CD14-positive monocyte (primary cell): ENCODE measurements around the gene ACAA1. TPM values are rescaled to one million over a fixed set of nuclear protein-coding genes. Genes with fewer than 3 reads are reported as not detected.

Experiments used
- DNase-seq, 3 donors: peaks; one replicate each; pipeline ENCODE4 v3.0.0-alpha.2; 2011 to 2022
- H2AFZ ChIP-seq: 2 replicates; pipeline ENCODE4 v1.6.0; 2012; ENCODE audit warnings: mild to moderate bottlenecking, low read depth, low read length, inconsistent platforms; ENCODE audit not compliant: insufficient read depth, poor library complexity, severe bottlenecking
- H3K27ac ChIP-seq, 2 donors: 1 replicate in 1 of 2; 2 replicates in 1 of 2; pipeline ENCODE4 v1.5.1; 2012 to 2013; ENCODE audit warnings: low read length in 2 of 2, control low read depth in 1 of 2, inconsistent platforms in 1 of 2, low read depth in 1 of 2, mild to moderate bottlenecking in 1 of 2
- H3K27me3 ChIP-seq, 2 donors: one replicate each; pipeline versions ENCODE4 v1.6.0 to v1.6.1; 2011 to 2013; ENCODE audit warnings: low read length in 2 of 2; ENCODE audit not compliant: control insufficient read depth in 2 of 2, insufficient read depth in 2 of 2
- H3K36me3 ChIP-seq, 2 donors: replicated peaks in 1 of 2; 1 replicate in 1 of 2; 2 replicates in 1 of 2; pipeline versions ENCODE4 v1.5.1 to v1.6.1; 2012 to 2013; ENCODE audit warnings: low read length in 2 of 2, control low read depth in 1 of 2, inconsistent platforms in 1 of 2, mild to moderate bottlenecking in 1 of 2; ENCODE audit not compliant: insufficient read depth in 2 of 2, control insufficient read depth in 1 of 2
- H3K4me1 ChIP-seq, 2 donors: 1 replicate in 1 of 2; 2 replicates in 1 of 2; pipeline versions ENCODE4 v1.5.1 to v1.6.1; 2012 to 2013; ENCODE audit warnings: low read length in 2 of 2, control low read depth in 1 of 2, inconsistent platforms in 1 of 2, mild to moderate bottlenecking in 1 of 2, moderate library complexity in 1 of 2; ENCODE audit not compliant: insufficient read depth in 2 of 2, control insufficient read depth in 1 of 2
- H3K4me2 ChIP-seq: replicated peaks from 2 replicates; pipeline ENCODE3; 2012; ENCODE audit warnings: low read length, moderate library complexity, mild to moderate bottlenecking; ENCODE audit not compliant: poor library complexity, severe bottlenecking; ENCODE audit errors: extremely low read depth
- H3K4me3 ChIP-seq, 3 experiments: fragments of 200-600 bp in 1 of 3; sonication (generic) in 1 of 3; replicated peaks in 1 of 3; 1 replicate in 2 of 3; 2 replicates in 1 of 3; pipeline ENCODE4 v1.5.1; 2011 to 2013; ENCODE audit warnings: low read length in 3 of 3, mild to moderate bottlenecking in 3 of 3, control low read depth in 2 of 3, low read depth in 2 of 3, inconsistent platforms in 1 of 3, moderate library complexity in 1 of 3
- H3K79me2 ChIP-seq: 2 replicates; pipeline ENCODE4 v1.6.0; 2012; ENCODE audit warnings: mild to moderate bottlenecking, control low read depth, inconsistent platforms, low read length, moderate library complexity; ENCODE audit not compliant: insufficient read depth
- H3K9ac ChIP-seq: 2 replicates; pipeline ENCODE4 v1.6.0; 2017; ENCODE audit warnings: low read length, mild to moderate bottlenecking; ENCODE audit not compliant: insufficient read depth, poor library complexity, severe bottlenecking
- H3K9me3 ChIP-seq, 2 donors: replicated peaks in 1 of 2; 1 replicate in 1 of 2; 2 replicates in 1 of 2; pipeline versions ENCODE4 v1.5.1 to v1.6.1; 2012 to 2013; ENCODE audit warnings: low read length in 2 of 2, control low read depth in 1 of 2; ENCODE audit not compliant: control insufficient read depth in 1 of 2, insufficient read depth in 1 of 2
- H4K20me1 ChIP-seq: 2 replicates; pipeline ENCODE4 v1.6.0; 2012; ENCODE audit warnings: mild to moderate bottlenecking, low read length, control low read depth, moderate library complexity; ENCODE audit not compliant: insufficient read depth
- H3K27ac Mint-ChIP-seq, 7 donors: one replicate each; pipeline ENCODE4 v1.8.0; 2020; ENCODE audit warnings: mild to moderate bottlenecking in 7 of 7, mixed read lengths in 7 of 7, moderate library complexity in 6 of 7, inconsistent platforms in 2 of 7
- H3K27me3 Mint-ChIP-seq, 3 donors: one replicate each; pipeline ENCODE4 v1.8.0; 2021 to 2022; ENCODE audit warnings: low read depth in 3 of 3, mild to moderate bottlenecking in 3 of 3, mixed read lengths in 3 of 3, moderate library complexity in 3 of 3, inconsistent platforms in 1 of 3
- H3K36me3 Mint-ChIP-seq, 2 donors: one replicate each; pipeline ENCODE4 v1.8.0; 2020; ENCODE audit warnings: mixed read lengths in 2 of 2, inconsistent platforms in 1 of 2, mild to moderate bottlenecking in 1 of 2
- H3K4me1 Mint-ChIP-seq: one replicate; pipeline ENCODE4 v1.8.0; 2020; ENCODE audit warnings: mild to moderate bottlenecking, mixed read lengths
- H3K4me3 Mint-ChIP-seq, 2 donors: one replicate each; pipeline ENCODE4 v1.8.0; 2020; ENCODE audit warnings: mild to moderate bottlenecking in 2 of 2, mixed read lengths in 2 of 2, moderate library complexity in 1 of 2
- H3K9me3 Mint-ChIP-seq, 7 donors: one replicate each; pipeline ENCODE4 v1.8.0; 2020 to 2022; ENCODE audit warnings: mixed read lengths in 7 of 7, mild to moderate bottlenecking in 6 of 7, moderate library complexity in 6 of 7, inconsistent platforms in 2 of 7
- CTCF ChIP-seq: fragments of 200-600 bp; IDR thresholded peaks from one replicate; pipeline ENCODE4 v1.8.0; 2022; ENCODE audit warnings: antibody characterized with exemption, mild to moderate bottlenecking
- WGBS: methylation state at CpG from one replicate; pipeline ENCODE4 v1.1.5; 2013; ENCODE audit warnings: missing lambda C conversion rate; ENCODE audit not compliant: insufficient coverage; 5-methylcytosine and 5-hydroxymethylcytosine counted together
- intact Hi-C, 2 donors: fragments of 100-400 bp; cut with micrococcal nuclease; formaldehyde crosslinking; loops; one replicate each; pipeline versions ENCODE4 v1.15.0 to v1.15.1; 2023
- polyA plus RNA-seq, 3 donors: library from polyadenylated mRNA; depleted of rRNA in 1 of 3; unstranded in 2 of 3; stranded (reverse) in 1 of 3; fragments of 300-500 nt in 2 of 3; fragments of >200 nt in 1 of 3; fragmentation: Illumina TruSeq in 2 of 3; gene quantifications; 1 replicate in 2 of 3; 2 replicates in 1 of 3; pipeline ENCODE4 v1.2.3, GENCODE V29; 2012 to 2021

ACAA1 gene
- polyA plus RNA-seq, 3 donors, result 123 to 268 (median 133) TPM

DNA sequence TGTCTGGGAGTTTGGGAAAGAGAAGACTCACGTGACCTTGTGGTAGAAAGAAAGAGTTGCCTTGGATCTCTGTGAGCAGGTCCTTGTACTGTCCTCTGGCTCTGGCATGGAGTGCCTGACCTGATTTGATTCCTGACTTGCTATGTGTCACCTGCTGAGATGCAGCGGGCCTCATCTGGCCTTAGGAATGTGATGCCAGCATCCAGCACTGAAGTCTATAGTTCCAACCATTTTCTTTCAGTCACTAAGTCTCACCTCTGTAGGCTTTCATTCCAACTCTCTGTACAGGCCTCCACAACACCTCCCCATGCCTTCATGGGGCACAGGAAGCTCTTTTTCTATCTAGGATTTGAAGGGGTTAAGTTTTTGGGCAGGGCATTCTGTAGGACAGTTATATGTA lies 16.3 kb upstream of the ACAA1 start:
- WGBS, result 100% methylated on average over 1 of the region's 2 CpGs
- Histone ChIP-seq H3K36me3 (no peaks in the 10 kb centered on the region), H3K4me2 (no peak overlapping the region), H4K20me1 (no peaks in the 10 kb centered on the region), H3K9me3 (no peaks in the 10 kb centered on the region), H2AFZ (no peak overlapping the region), H3K4me1 (peaks cover 71 to 73% of the 10 kb centered on the region in 2 donors), H3K27ac (peak overlapping the region; percentile 58 to 95), H3K27me3 (no peaks in the 10 kb centered on the region), H3K79me2 (no peaks in the 10 kb centered on the region), H3K9ac (no peak overlapping the region), H3K4me3 (no peak overlapping the region)
- peak overlapping the region; percentile 97 to 99 (median 98) for H3K27ac Mint-ChIP-seq
- DNase-seq, result no peak
- H3K27me3 Mint-ChIP-seq, result no peaks in the 10 kb centered on the region
- peaks cover 0 to 4% (median 3%) of the 10 kb centered on the region in 7 donors for H3K9me3 Mint-ChIP-seq
- H3K36me3 Mint-ChIP-seq, result peaks cover 4 to 12% of the 10 kb centered on the region in 2 donors
- intact Hi-C loops, result no loop called here
- H3K4me1 Mint-ChIP-seq, result peaks cover 68% of the 10 kb centered on the region
- H3K4me3 Mint-ChIP-seq, result peak overlapping the region in 1 of 2 donors; percentile 30
- no peak for TF ChIP-seq CTCF

- Mint-ChIP-seq H3K36me3 (peaks cover 4 to 12% of the 10 kb centered on the region in 2 donors), H3K4me3 (no peak overlapping the region), H3K9me3 (peaks cover 0 to 8% (median 3%) of the 10 kb centered on the region in 7 donors), H3K27ac (peak overlapping the region; percentile 97 to 99 (median 98)), H3K27me3 (no peaks in the 10 kb centered on the region), H3K4me1 (peaks cover 70% of the 10 kb centered on the region)
- 88% methylated on average over 2 of the region's 2 CpGs for WGBS
- H3K27me3 ChIP-seq, result no peaks in the 10 kb centered on the region
- no peaks in the 10 kb centered on the region for H3K36me3 ChIP-seq
- H3K79me2 ChIP-seq, result no peaks in the 10 kb centered on the region
- H4K20me1 ChIP-seq, result no peaks in the 10 kb centered on the region
- H3K9me3 ChIP-seq, result no peaks in the 10 kb centered on the region
- H3K4me2 ChIP-seq, result no peak overlapping the region
- no peak overlapping the region for H2AFZ ChIP-seq
- peak; percentile 46 to 74 (median 56) for DNase-seq
- peaks cover 72 to 73% of the 10 kb centered on the region in 2 donors for H3K4me1 ChIP-seq
- peak overlapping the region; percentile 93 to 95 for H3K27ac ChIP-seq
- no peak for TF ChIP-seq CTCF
- intact Hi-C loops, result no loop called here
- H3K9ac ChIP-seq, result no peak overlapping the region
- no peak overlapping the region for H3K4me3 ChIP-seq
Measured at GRCh38 chr3:38152609-38153008, 15.7 kb upstream of the ACAA1 start.
